ENCODE data around the gene RAMAC. TPM values are rescaled to one million over a fixed set of nuclear protein-coding genes. Genes with fewer than 3 reads are reported as not detected.

RAMAC gene
- total and polyA plus RNA-seq, 2 of the 8 experiments (the other 6 are each of a cell fraction or from before 2014, with no cell fraction given): 20.7 to 32.9 TPM

GRCh38 chr15:82960766-82961165, 25.2 kb upstream of the RAMAC start (continued):
- TF ChIP-seq BCL11A (IDR thresholded peaks at IDR 0.05; ENCODE audit: low read depth in 2 of 2, low read length in 2 of 2) (no peak), SP1 (IDR thresholded peaks at IDR 0.05; ENCODE audit: low read depth, low read length) (no peak), SP4 (IDR thresholded peaks at IDR 0.05; ENCODE audit: low read length) (no peak), RFX5 (IDR thresholded peaks at IDR 0.05; ENCODE audit: borderline replicate concordance, low read depth, low read length) (no peak), CBX5 (IDR thresholded peaks at IDR 0.05; ENCODE audit: low read depth, low read length) (no peak), TAF7 (optimal IDR thresholded peaks at IDR 0.05; ENCODE audit: borderline replicate concordance, low read depth, low read length) (no peak)
